Erythroblast (primary cell): ENCODE data around the gene BMPR1B.

Source experiments
- GATA1 ChIP-seq: IDR thresholded peaks from 2 replicates; pipeline ENCODE4 v1.6.1; 2011; ENCODE audit warnings: low read depth, mild to moderate bottlenecking, control low read depth, low read length, moderate library complexity
- POLR2A ChIP-seq: IDR thresholded peaks from 2 replicates; pipeline ENCODE4 v1.6.1; 2011; ENCODE audit warnings: mild to moderate bottlenecking, low read length

DNA sequence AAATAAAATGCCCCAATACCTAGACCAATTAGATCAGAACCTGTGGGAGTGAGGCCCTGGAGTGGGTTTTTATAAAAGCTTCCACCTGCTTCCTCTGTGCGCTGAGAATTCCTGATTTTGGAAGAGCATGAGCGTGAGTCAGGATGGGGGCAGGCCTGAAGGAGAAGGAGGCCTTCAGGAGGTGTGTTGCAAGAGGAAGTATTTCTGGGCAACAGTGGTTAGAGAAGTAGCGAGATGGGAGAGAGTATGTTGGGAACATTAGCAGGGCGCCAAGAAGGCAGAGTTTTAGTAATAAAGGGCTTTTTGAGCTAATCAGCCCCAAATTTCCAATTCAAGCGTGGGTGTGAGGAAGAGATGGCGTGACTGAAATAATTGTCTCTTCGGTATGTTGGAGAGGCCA is 441.2 kb downstream of the BMPR1B start:
- TF ChIP-seq POLR2A, result no peak
- no peak for TF ChIP-seq GATA1
